Measurements from ENCODE around the gene CLOCK. TPM values are rescaled to one million over a fixed set of nuclear protein-coding genes. Genes with fewer than 3 reads are reported as not detected.
"Not testable (repeated sequence)": the region's sequence is repeated elsewhere in the genome, so short reads cannot be mapped to it uniquely, and the experiment has no call there.

CLOCK gene, protein sequence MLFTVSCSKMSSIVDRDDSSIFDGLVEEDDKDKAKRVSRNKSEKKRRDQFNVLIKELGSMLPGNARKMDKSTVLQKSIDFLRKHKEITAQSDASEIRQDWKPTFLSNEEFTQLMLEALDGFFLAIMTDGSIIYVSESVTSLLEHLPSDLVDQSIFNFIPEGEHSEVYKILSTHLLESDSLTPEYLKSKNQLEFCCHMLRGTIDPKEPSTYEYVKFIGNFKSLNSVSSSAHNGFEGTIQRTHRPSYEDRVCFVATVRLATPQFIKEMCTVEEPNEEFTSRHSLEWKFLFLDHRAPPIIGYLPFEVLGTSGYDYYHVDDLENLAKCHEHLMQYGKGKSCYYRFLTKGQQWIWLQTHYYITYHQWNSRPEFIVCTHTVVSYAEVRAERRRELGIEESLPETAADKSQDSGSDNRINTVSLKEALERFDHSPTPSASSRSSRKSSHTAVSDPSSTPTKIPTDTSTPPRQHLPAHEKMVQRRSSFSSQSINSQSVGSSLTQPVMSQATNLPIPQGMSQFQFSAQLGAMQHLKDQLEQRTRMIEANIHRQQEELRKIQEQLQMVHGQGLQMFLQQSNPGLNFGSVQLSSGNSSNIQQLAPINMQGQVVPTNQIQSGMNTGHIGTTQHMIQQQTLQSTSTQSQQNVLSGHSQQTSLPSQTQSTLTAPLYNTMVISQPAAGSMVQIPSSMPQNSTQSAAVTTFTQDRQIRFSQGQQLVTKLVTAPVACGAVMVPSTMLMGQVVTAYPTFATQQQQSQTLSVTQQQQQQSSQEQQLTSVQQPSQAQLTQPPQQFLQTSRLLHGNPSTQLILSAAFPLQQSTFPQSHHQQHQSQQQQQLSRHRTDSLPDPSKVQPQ
- total RNA-seq, result 1 to 10 TPM; 8.2 to 8.8 TPM

DNA sequence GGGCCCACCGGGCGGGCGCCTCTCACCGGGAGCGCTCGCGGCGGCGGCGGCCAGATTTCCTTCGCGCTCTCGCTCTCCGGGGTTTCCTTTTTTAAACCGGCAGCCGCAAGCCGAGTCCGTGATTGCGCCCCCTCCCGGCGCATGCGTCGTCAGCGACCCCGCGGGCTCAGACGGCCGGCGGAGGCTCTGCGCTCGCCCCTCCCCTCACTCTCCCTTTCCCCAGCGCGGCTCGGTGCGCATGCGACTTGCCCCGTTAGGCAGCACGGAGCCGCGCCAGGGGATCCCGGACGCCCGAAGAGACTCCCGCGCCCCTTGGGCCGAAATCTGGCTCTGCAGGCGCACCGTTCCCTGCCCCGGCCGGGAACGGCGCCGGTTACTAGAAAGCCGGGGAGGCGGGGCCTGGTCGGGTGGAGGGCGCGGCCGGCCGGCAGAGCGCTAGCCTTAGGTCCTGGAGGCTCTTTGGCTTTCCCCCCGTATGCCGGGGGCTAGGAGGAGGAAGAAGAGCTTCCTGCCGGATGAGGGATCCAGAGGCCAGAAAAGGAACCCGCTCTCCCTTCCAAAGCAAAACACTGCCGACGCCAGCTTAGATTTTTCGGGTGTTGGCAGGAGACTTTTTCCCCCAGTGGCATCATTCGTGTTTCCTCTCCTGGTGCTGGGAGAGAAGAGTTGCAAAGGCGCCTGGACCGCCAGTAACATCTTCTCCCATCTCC lies at the start of gene CLOCK:
TSS of gene CLOCK (minus strand) at position 154 of the 710 bp plus-strand sequence. CDS start 64,124 bp downstream, outside the sequence.
- H3K27ac Mint-ChIP-seq, result peak within 1 kb of the TSS; percentile 90
- peaks cover 49% of the 10 kb centered on the region for H3K4me1 Mint-ChIP-seq (ENCODE audit: low read depth)
- peak; percentile 84 for DNase-seq
- ChIA-PET POLR2A (interaction anchor here (1.0 kb wide), 1 partner anchor 95 kb away, joined by 7 read pairs; no protein-coding TSS in a partner anchor), CTCF (interaction anchor here (0.6 to 1.1 kb wide), 3 partner anchors 19 to 152 kb away, joined by 3 to 4 read pairs (median 4); partner anchors contain the start of gene TMEM165)
- peak within 1 kb of the TSS; percentile 91 for H3K4me3 Mint-ChIP-seq
- H3K9me3 Mint-ChIP-seq, result no peaks in the 10 kb centered on the region
- H3K36me3 Mint-ChIP-seq (ENCODE audit: low read depth), result no peaks in the 10 kb centered on the region
- intact Hi-C loops (cut with micrococcal nuclease), result loop anchor here (10.0 kb wide), 1 partner anchor 112 kb away; no protein-coding TSS in a partner anchor
- TF ChIP-seq, protein P1, sequence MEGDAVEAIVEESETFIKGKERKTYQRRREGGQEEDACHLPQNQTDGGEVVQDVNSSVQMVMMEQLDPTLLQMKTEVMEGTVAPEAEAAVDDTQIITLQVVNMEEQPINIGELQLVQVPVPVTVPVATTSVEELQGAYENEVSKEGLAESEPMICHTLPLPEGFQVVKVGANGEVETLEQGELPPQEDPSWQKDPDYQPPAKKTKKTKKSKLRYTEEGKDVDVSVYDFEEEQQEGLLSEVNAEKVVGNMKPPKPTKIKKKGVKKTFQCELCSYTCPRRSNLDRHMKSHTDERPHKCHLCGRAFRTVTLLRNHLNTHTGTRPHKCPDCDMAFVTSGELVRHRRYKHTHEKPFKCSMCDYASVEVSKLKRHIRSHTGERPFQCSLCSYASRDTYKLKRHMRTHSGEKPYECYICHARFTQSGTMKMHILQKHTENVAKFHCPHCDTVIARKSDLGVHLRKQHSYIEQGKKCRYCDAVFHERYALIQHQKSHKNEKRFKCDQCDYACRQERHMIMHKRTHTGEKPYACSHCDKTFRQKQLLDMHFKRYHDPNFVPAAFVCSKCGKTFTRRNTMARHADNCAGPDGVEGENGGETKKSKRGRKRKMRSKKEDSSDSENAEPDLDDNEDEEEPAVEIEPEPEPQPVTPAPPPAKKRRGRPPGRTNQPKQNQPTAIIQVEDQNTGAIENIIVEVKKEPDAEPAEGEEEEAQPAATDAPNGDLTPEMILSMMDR (IDR thresholded peaks at IDR 0.05), result no peak
- ATAC-seq, result peak; percentile 75
- H3K27me3 Mint-ChIP-seq, result no peaks in the 10 kb centered on the region

DNA sequence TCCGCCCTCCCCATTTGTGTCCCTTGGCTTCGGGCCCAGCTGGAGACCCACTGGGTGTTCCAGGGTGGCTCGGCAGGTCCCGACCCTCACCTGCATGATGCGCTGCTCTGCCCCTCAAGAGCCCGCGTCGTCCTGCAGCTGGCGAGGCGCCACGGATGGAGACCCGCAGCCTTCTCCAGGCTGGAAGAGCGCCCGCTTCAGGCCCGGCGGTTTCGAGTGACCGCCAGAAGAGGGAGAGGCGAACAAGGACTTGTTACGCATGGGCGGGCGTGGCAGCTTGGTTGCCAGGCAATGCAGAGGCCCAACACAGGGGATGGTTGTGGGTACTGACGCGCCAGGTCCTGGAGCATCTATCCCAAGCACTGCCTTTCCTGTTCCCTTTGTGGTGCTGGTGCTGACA lies 45.3 kb upstream of the CLOCK start, which contains the start of gene PDCL2:
TSS of gene PDCL2 (minus strand) at position 232 of the 400 bp plus-strand sequence. CDS start at position 96, 136 bp downstream.
- Mint-ChIP-seq H3K9me3 (peaks cover 6% of the 10 kb centered on the region), H3K36me3 (ENCODE audit: low read depth) (peaks cover 3% of the 10 kb centered on the region), H3K27ac (no peak within 1 kb of the TSS), H3K4me1 (ENCODE audit: low read depth) (no peaks in the 10 kb centered on the region), H3K27me3 (peaks cover 9% of the 10 kb centered on the region), H3K4me3 (no peak within 1 kb of the TSS)
- ChIA-PET POLR2A (no interaction called here), CTCF (no interaction called here)
- no peak for DNase-seq
- TF ChIP-seq, protein P1 (IDR thresholded peaks at IDR 0.05), result no peak
- ATAC-seq, result no peak
- intact Hi-C loops (cut with micrococcal nuclease), result no loop called here

DNA sequence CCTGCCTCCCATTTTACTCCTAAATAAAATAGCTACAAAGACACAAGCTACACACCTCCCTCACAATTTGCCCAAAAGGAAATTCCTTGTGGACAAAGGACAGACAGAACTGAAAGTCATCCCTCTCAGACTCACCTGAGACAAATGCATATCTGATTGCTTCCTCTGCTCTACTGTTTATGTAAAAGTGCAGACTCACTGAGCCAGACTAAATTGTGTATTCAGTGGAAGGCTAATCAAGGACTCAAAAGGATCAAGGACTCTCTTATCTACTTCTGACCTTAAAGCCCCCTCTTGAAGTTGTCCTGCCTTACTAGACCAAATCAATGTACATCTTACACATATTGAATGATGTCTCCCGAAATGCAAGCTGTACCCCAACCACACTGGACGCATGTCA lies 41.5 kb upstream of the CLOCK start:
- Mint-ChIP-seq H3K36me3 (ENCODE audit: low read depth) (peaks cover 3% of the 10 kb centered on the region), H3K27ac (no peak overlapping the region), H3K9me3 (peaks cover 10% of the 10 kb centered on the region), H3K4me3 (no peak overlapping the region), H3K27me3 (peaks cover 11% of the 10 kb centered on the region), H3K4me1 (ENCODE audit: low read depth) (no peaks in the 10 kb centered on the region)
- no peak for DNase-seq
- CTCF ChIA-PET, result no interaction called here
- ATAC-seq, result no peak
- POLR2A ChIA-PET, result no interaction called here
- TF ChIP-seq, protein P1 (IDR thresholded peaks at IDR 0.05), result no peak
- intact Hi-C loops (cut with micrococcal nuclease), result no loop called here

DNA sequence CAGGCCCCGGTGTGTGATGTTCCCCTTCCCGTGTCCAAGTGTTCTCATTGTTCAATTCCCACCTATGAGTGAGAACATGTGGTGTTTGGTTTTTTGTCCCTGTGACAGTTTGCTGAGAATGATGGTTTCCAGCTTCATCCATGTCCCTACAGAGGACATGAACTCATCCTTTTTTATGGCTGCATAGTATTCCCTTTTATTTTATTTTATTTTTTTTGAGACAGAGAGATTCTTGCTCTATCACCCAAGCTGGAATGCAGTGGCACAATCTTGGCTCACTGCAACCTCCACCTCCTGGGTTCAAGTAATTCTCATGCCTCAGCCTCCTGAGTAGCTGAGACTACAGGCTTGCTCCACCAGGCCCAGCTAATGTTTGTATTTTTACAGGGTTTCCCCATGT lies 36.1 kb upstream of the CLOCK start:
- H3K27ac Mint-ChIP-seq; CTCF ChIA-PET; POLR2A ChIA-PET; DNase-seq; H3K27me3 Mint-ChIP-seq; H3K4me3 Mint-ChIP-seq; intact Hi-C loops (cut with micrococcal nuclease); ATAC-seq; H3K36me3 Mint-ChIP-seq (ENCODE audit: low read depth); H3K4me1 Mint-ChIP-seq (ENCODE audit: low read depth); H3K9me3 Mint-ChIP-seq: not testable (repeated sequence)

All from activated CD8-positive, alpha-beta T cell treated with anti-CD3 and anti-CD28 coated beads for 36 hours (primary cell).